ENCODE results near the gene CHRD.

CHRD gene

GRCh38 chr3:184345317-184346144 lies 34.3 kb upstream of the CHRD start:
- Histone ChIP-seq H3K4me1 (ENCODE audit: insufficient read depth, low read length) (peaks cover 9% of the 10 kb centered on the region; the same call in 1 of the 2 replicates), H3K79me2 (ENCODE audit: insufficient read depth, low read length) (no peaks in the 10 kb centered on the region), H2AFZ (ENCODE audit: low read depth, low read length) (no peak overlapping the region), H3K9ac (ENCODE audit: low read depth, low read length) (no peak overlapping the region), H3K9me3 (ENCODE audit: insufficient read depth, low read length, severe bottlenecking) (no peaks in the 10 kb centered on the region), H3K4me2 (ENCODE audit: insufficient read depth, low read length) (no peak overlapping the region), H3K36me3 (ENCODE audit: insufficient read depth, low read length) (peaks cover 3% of the 10 kb centered on the region), H3K27ac (ENCODE audit: low read length) (no peak overlapping the region), H3K27me3 (ENCODE audit: insufficient read depth, low read length, poor library complexity) (no peaks in the 10 kb centered on the region), H4K20me1 (ENCODE audit: insufficient read depth, low read length) (no peaks in the 10 kb centered on the region), H3K4me3 (ENCODE audit: low read depth in 1 of 2, low read length in 2 of 2) (no peak overlapping the region)
- peak; percentile 46 for TF ChIP-seq CTCF (IDR thresholded peaks at IDR 0.05; ENCODE audit: borderline replicate concordance, extremely low read depth, low read length, poor library complexity, severe bottlenecking)
- no peak for TF ChIP-seq EZH2 (IDR thresholded peaks at IDR 0.05; ENCODE audit: borderline replicate concordance, low read depth, low read length, severe bottlenecking)
- ATAC-seq (ENCODE audit: insufficient read depth, low read depth) (peak; percentile 68), DNase-seq (no peak)

- peaks cover 3% of the 10 kb centered on the region for H3K36me3 ChIP-seq (ENCODE audit: insufficient read depth, low read length)
- no peaks in the 10 kb centered on the region for H4K20me1 ChIP-seq (ENCODE audit: insufficient read depth, low read length)
- no peak overlapping the region for H3K27ac ChIP-seq (ENCODE audit: low read length)
- H3K79me2 ChIP-seq (ENCODE audit: insufficient read depth, low read length) = no peaks in the 10 kb centered on the region
- H3K27me3 ChIP-seq (ENCODE audit: insufficient read depth, low read length, poor library complexity) = no peaks in the 10 kb centered on the region
- no peak overlapping the region for H3K9ac ChIP-seq (ENCODE audit: low read depth, low read length)
- no peaks in the 10 kb centered on the region for H3K4me1 ChIP-seq (ENCODE audit: insufficient read depth, low read length)
- no peak for ATAC-seq (ENCODE audit: insufficient read depth, low read depth)
- no peak overlapping the region for H2AFZ ChIP-seq (ENCODE audit: low read depth, low read length)
- no peak overlapping the region for H3K4me3 ChIP-seq (ENCODE audit: low read depth in 1 of 2, low read length in 2 of 2)
- H3K9me3 ChIP-seq (ENCODE audit: insufficient read depth, low read length, severe bottlenecking) = no peaks in the 10 kb centered on the region
- DNase-seq = no peak
- TF ChIP-seq EZH2 (IDR thresholded peaks at IDR 0.05; ENCODE audit: borderline replicate concordance, low read depth, low read length, severe bottlenecking) (no peak), CTCF (IDR thresholded peaks at IDR 0.05; ENCODE audit: borderline replicate concordance, extremely low read depth, low read length, poor library complexity, severe bottlenecking) (no peak)
- H3K4me2 ChIP-seq (ENCODE audit: insufficient read depth, low read length) = no peak overlapping the region
Observed at GRCh38 chr3:184346480-184347190, 33.2 kb upstream of the CHRD start.

- no peak overlapping the region for H3K4me2 ChIP-seq (ENCODE audit: insufficient read depth, low read length)
- no peaks in the 10 kb centered on the region for H3K9me3 ChIP-seq (ENCODE audit: insufficient read depth, low read length, severe bottlenecking)
Observed at GRCh38 chr3:184347321-184348056, 32.4 kb upstream of the CHRD start.

More at GRCh38 chr3:184347321-184348056, 32.4 kb upstream of the CHRD start:
- Histone ChIP-seq H3K27ac (ENCODE audit: low read length) (no peak overlapping the region), H3K9ac (ENCODE audit: low read depth, low read length) (no peak overlapping the region), H3K4me1 (ENCODE audit: insufficient read depth, low read length) (no peaks in the 10 kb centered on the region), H4K20me1 (ENCODE audit: insufficient read depth, low read length) (no peaks in the 10 kb centered on the region), H3K27me3 (ENCODE audit: insufficient read depth, low read length, poor library complexity) (no peaks in the 10 kb centered on the region), H3K4me3 (ENCODE audit: low read depth in 1 of 2, low read length in 2 of 2) (no peak overlapping the region), H3K36me3 (ENCODE audit: insufficient read depth, low read length) (peaks cover 3% of the 10 kb centered on the region), H3K79me2 (ENCODE audit: insufficient read depth, low read length) (no peaks in the 10 kb centered on the region), H2AFZ (ENCODE audit: low read depth, low read length) (no peak overlapping the region)
- DNase-seq (no peak), ATAC-seq (ENCODE audit: insufficient read depth, low read depth) (no peak)
- TF ChIP-seq CTCF (IDR thresholded peaks at IDR 0.05; ENCODE audit: borderline replicate concordance, extremely low read depth, low read length, poor library complexity, severe bottlenecking) = no peak
- TF ChIP-seq EZH2 (IDR thresholded peaks at IDR 0.05; ENCODE audit: borderline replicate concordance, low read depth, low read length, severe bottlenecking) = no peak
